NCI-H510A (cell line): ENCODE results near the gene STK33.

Experiments
- DNase-seq: peaks from one replicate; lab custom pipeline; 2025; lab: John Stamatoyannopoulos, UW

STK33 gene

DNA sequence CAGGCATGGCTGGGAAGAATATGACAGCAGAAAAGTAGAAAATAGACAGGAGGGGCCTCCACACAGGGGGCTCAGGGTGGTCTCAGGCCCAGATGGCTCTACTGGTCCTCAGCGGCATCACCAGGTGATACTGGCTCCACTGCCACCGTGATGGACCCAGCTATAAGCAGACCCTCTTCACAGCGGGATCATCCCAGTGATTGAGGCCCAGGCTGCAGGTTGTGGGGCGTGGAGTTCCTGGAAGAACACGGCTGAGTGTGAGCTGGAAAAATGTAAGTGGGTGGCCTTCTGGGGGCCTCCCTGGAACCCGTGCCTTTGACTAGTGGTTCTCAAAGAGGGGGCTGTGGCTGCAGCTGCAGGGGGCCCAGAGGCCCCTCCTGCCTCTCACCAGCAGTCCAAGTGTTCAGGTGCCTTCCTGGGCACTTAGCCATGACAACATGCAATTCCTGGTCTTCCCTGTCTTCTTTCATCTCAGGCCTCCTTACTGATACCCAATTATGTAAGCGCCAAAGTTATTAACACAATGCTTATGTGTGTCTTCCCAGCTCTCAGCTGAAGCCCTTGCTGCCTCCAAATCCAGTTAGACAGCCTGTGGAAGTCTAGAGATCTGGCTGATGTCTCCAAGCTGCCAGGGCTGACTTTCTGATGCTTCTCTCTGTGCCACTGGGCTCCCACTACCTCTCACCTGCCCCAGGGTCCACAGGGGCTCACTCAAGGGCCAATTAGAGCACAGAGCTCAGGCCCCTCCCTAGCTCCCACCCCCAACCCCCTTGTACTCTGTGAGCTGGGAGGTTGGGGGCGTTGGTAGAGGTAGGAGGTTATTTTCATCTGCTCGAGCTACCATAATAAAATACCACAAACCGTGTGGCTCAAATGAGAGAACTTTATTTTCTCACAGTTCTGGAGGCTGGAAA is 220.3 kb downstream of the STK33 start:
- no peak for DNase-seq

DNA sequence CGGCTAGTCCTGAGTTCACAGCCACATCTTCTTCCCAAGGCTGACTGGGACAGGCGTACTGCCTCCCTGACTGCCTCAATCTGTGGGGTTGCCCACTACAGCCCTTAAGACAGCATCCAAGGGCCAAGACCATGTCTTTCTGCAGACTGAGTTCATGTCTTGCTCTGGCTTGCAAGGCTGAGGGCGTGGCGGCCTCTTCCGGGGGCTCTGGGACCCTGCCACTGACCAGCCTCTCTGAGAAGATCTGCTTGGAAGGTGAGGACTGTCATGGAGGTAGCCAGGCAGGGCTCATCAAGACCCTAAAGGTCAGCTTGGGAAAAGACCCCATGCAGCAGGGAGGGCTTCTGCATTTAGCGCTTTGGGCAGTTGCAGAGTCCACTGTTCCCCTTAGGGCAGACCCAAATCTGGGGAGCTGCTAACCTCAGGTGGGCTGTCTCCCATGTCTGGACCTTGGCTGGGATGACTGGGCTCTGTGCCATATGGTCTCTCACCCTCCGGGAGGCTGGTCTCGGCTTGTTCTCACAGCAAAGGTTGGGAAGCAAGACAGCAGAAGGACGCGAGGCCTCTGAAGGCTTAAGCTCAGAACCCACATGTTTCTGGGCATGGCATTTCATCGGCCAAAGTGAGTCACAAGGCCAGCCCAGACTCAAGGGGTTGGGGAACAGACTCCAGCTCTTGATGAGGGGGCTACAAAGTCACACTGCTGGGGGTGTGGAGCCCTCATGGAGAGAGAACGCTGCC is 221.2 kb downstream of the STK33 start:
- DNase-seq: no peak

- no peak for DNase-seq
These were observed 222.5 kb downstream of the STK33 start for GRCh38 chr11:8371516-8371884.

GRCh38 chr11:8370812-8371515 is 223.1 kb downstream of the STK33 start:
- no peak for DNase-seq

GRCh38 chr11:8369592-8370205 is 224.3 kb downstream of the STK33 start:
- no peak for DNase-seq

DNA sequence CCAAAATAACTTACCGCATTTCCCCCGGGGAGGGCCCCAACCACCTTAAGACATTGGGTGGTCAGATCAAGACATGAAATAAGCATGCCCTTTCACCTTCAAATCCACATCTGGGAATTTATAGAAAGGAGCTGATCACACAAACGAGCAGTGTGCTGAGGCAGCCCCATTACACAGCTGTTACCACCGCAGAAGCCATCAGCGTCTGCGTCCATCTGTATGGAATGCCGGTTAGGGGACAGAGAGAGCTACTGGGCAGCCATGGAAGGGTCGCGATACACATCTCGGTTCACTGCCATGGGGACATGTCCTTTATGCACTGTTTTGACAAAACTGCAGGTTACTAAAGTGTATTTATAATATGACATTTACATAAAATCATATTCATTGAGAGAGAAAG is 225.3 kb downstream of the STK33 start:
- DNase-seq: no peak

- no peak for DNase-seq
These were observed 225.8 kb downstream of the STK33 start for GRCh38 chr11:8368194-8368593.

- no peak for DNase-seq
These were observed 227.7 kb downstream of the STK33 start for GRCh38 chr11:8366316-8366715.

DNA sequence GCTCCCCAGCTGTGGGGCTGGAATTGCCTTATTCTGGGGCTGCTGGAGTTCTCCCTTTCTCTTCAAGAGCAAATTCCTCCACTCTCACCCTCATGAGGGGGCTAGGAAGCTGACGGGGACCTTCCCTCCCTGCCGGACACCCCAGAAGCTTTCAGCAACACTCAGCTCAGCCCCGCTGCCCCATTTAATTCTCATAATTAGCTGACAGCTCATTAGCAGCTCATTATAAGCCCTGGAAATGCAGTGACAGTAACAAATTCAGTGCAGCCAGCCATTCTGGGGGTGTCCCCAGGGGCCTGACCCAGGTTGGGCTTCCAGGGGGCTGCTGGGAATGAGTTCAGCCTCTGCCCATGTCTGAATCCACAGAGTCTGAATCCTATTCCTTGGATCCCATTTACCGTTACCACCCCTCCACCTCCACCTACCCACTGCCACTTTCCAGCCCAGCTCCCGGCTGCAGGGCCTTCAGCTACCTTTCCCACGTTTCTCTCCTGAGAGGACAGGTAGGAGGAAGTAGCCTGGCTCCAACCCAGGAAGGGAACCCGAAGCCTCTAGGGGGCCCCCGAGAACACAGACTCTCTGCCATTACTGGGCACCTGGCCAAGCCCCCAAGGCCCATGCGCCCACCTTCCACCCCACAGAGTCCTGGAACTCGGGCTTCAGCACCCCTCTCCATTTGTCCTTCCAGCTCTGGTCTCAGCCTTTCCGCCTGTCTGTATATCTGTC is 228.6 kb downstream of the STK33 start:
- DNase-seq: no peak

DNA sequence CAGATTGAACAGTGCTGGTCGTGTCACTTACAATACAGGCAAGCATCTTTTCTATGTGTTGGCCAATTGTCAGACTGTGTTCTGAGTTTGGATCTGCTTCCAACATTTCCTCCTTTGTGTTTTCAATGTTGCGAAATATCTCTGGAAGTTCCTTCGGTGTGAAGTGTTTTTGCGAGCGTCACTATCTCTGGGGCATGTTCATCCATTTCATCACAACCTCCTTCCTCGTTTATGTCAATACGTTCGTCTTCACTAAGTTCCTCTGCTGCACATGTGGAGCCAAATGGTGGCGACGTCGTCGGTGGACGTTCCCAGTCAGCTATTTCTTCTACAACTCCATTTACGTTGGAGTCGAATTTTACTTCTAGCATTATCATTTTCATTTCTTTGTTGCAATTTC is 230.1 kb downstream of the STK33 start:
- no peak for DNase-seq

- DNase-seq: no peak
These were observed 231.1 kb downstream of the STK33 start for GRCh38 chr11:8362899-8363298.

DNA sequence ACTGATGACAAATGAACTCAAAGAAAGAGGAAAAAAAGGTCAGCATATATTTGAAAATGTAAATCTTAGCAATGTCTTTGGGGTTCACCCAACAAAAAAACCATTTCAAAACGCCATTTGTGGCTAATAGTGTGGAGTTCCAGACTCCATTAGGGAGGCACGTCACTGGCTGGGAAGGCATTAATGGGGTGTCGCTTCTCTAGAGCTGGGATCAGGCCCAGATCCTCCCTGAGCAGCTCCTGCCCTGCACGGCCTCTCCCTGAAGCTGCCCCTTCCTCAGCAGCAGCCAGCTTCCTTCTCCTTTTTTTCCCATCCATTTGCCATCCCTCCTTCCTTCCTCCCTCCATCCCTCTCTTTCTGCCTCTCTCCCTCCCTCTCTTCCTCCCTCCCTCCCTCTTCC is 231.5 kb downstream of the STK33 start:
- no peak for DNase-seq

DNA sequence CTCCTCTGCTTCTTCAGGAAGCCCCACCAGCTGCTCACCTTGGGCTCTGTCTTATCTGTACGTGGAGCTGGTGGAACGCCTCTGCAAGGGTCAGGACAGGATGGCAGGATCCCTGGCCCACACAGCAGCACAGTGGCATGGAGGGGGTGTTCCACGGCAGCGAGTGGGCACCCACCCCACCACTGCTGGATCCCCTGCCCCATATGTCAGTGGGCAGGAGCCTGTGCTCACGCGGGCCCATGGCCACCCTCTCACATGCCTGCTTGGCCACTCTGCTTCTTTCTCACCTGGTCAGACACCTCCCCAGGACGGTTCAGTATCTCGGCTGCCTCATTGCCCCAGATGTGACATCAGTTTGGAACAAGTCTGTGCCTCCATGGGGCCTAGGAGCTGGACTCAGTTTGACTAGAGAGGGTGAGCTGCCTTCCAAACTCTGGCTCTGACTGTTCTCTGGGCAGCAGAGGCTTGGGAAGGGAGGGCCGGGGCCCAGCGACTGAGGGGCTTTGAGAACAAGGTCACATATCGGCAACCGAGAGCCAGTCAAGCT is 232.3 kb downstream of the STK33 start:
- DNase-seq: no peak

DNA sequence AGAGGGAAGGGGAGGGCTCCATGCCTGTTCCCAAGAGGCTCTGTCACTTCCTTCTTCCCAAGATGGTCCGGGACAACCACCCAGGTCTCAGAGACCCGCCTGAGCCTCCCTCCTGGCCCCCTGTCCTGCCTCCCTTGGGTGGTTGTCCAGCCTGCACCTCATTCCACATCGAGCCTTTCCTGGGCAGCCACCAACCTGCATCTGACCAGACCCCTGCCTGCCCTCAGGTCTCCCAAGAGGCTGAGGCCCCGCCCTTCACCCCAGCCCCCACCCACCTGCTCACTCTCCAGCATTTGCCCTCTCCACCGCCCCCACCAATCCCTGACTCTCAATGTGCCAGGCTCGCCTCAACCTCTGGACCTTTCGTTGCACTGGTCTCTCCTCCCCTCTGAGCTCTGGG is 232.8 kb downstream of the STK33 start:
- DNase-seq: no peak

DNA sequence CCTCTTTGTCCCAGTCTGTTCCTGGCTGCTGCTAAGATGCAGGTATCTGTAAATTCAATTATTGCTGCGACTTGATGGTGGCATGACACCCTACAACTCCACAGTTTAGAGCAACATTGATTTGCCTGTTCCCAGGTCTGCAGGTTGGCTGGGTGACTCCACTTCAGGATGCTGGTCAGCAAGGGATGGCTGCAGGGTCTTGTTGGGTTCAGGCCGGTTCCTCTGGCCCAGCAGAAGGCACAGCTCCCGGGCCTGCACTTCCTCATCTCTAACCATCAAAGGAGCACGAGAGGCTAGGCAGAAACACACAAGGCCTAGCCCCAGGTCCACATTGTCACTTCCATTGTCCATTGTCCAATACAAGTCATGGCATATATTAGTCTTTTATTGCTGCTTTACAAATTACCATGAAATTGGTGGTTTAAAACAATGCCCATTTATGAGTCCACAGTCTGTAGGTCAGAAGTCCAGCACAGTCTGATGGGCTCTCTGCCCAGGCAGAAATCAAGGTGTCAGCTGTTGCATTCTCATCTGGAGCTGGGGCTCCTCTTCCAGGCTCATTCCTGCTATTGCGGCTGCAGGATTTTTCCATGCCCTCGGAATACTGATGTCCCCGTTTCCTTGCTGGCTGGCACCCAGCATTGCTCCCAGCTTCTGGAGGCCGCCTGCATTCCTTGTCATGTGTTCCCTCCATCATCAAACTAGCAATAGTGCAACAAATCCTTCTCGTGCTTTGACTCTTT is 233.8 kb downstream of the STK33 start:
- no peak for DNase-seq

- no peak for DNase-seq
These were observed 234.5 kb downstream of the STK33 start for GRCh38 chr11:8359521-8359920.

- DNase-seq: no peak
These were observed 236.0 kb downstream of the STK33 start for GRCh38 chr11:8357891-8358566.

DNA sequence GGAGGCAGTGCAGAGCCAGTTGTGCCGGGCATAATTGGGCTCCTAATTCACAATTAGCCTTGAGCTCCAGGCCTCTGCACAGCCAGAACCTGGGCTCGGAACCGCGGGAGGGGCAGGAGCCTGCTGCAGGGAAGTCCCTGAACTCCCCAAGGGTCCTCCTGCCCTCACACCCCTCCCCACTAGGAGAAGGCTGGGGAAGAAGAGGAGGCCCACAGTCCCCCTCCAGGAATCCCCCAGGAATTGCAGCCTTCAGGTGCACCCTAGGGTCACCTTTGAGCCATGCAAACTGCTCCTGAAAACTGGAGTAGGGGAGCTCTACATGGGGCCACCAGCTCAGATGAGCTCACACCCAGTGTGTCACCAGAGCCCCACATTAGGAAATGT is 236.5 kb downstream of the STK33 start:
- no peak for DNase-seq

- no peak for DNase-seq
These were observed 237.1 kb downstream of the STK33 start for GRCh38 chr11:8356721-8357504.
